ENCODE measurements around the gene OPCML. TPM values are rescaled to one million over a fixed set of nuclear protein-coding genes. Genes with fewer than 3 reads are reported as not detected.

The OPCML gene
- total and polyA plus RNA-seq, 2 donors (not counting 1 experiment from before 2014, with no cell fraction given) = not detected

- no peak for TF ChIP-seq EZH2 (IDR thresholded peaks at IDR 0.05; ENCODE audit: borderline replicate concordance, insufficient read depth, low read depth, low read length, poor library complexity, severe bottlenecking)
- no peak for DNase-seq
- CTCF ChIA-PET = no interaction called here
Measured at GRCh38 chr11:133560472-133560855, 28.2 kb upstream of the OPCML start.

GRCh38 chr11:133559833-133560471 lies 27.7 kb upstream of the OPCML start:
- no peak overlapping the region for H3K9ac ChIP-seq (ENCODE audit: low read length)
- no peaks in the 10 kb centered on the region for H3K9me3 ChIP-seq (ENCODE audit: control extremely low read depth in 1 of 3, control insufficient read depth in 2 of 3, insufficient read depth in 1 of 3, low read length in 2 of 3)
- H4K20me1 ChIP-seq (ENCODE audit: control insufficient read depth, insufficient read depth, low read length, poor library complexity, severe bottlenecking) = no peaks in the 10 kb centered on the region
- no peaks in the 10 kb centered on the region for H3K9me3 Mint-ChIP-seq (ENCODE audit: insufficient read depth)
- no peaks in the 10 kb centered on the region for H3K4me1 Mint-ChIP-seq
- no peaks in the 10 kb centered on the region for H3K79me2 ChIP-seq (ENCODE audit: control insufficient read depth, insufficient read depth, low read length)
- H3K4me3 ChIP-seq (ENCODE audit: control extremely low read depth in 1 of 5, extremely low read depth in 1 of 5, insufficient read depth in 1 of 5, low read depth in 2 of 5, low read length in 4 of 5) = no peak overlapping the region
- no peak overlapping the region for H2AFZ ChIP-seq (ENCODE audit: insufficient read depth, low read depth, low read length, poor library complexity, severe bottlenecking)
- ChIA-PET POLR2A (no interaction called here), CTCF (no interaction called here)
- H3K4me1 ChIP-seq (ENCODE audit: control insufficient read depth in 2 of 2, insufficient read depth in 2 of 2, low read length in 2 of 2) = no peaks in the 10 kb centered on the region
- no peaks in the 10 kb centered on the region for H3K27me3 Mint-ChIP-seq
- H3K27ac ChIP-seq (ENCODE audit: low read length in 2 of 2) = no peak overlapping the region
- intact Hi-C loops (cut with micrococcal nuclease) = no loop called here
- H3K36me3 ChIP-seq (replicated peaks in 1 of 2; ENCODE audit: control extremely low read depth in 1 of 2, control insufficient read depth in 1 of 2, extremely low read depth in 1 of 2, insufficient read depth in 2 of 2, low read length in 1 of 2) = no peaks in the 10 kb centered on the region
- no peak overlapping the region for H3K4me2 ChIP-seq (replicated peaks; ENCODE audit: low read depth, low read length, poor library complexity, severe bottlenecking)
- DNase-seq (no peak), ATAC-seq (ENCODE audit: low read depth) (no peak)
- H3K27ac Mint-ChIP-seq = no peak overlapping the region
- TF ChIP-seq EZH2 (IDR thresholded peaks at IDR 0.05; ENCODE audit: borderline replicate concordance, insufficient read depth, low read depth, low read length, poor library complexity, severe bottlenecking) (no peak), CTCF (IDR thresholded peaks at IDR 0.05) (no peak)
- WGBS (ENCODE audit: insufficient coverage) = 89% methylated on average over 6 of the region's 10 CpGs
- H3K27me3 ChIP-seq (replicated peaks in 1 of 4; ENCODE audit: control extremely low read depth in 1 of 4, control insufficient read depth in 3 of 4, insufficient read depth in 4 of 4, low read length in 3 of 4) = no peaks in the 10 kb centered on the region
- no peak overlapping the region for H3K4me3 Mint-ChIP-seq

More at GRCh38 chr11:133560472-133560855, 28.2 kb upstream of the OPCML start:
- no peak for ATAC-seq (ENCODE audit: low read depth)
- Histone ChIP-seq H3K27ac (ENCODE audit: low read length in 2 of 2) (no peak overlapping the region), H3K9ac (ENCODE audit: low read length) (no peak overlapping the region), H3K27me3 (replicated peaks in 1 of 4; ENCODE audit: control extremely low read depth in 1 of 4, control insufficient read depth in 3 of 4, insufficient read depth in 4 of 4, low read length in 3 of 4) (no peaks in the 10 kb centered on the region), H3K79me2 (ENCODE audit: control insufficient read depth, insufficient read depth, low read length) (no peaks in the 10 kb centered on the region), H3K4me1 (ENCODE audit: control insufficient read depth in 2 of 2, insufficient read depth in 2 of 2, low read length in 2 of 2) (no peaks in the 10 kb centered on the region), H3K4me3 (ENCODE audit: control extremely low read depth in 1 of 5, extremely low read depth in 1 of 5, insufficient read depth in 1 of 5, low read depth in 2 of 5, low read length in 4 of 5) (no peak overlapping the region), H3K36me3 (replicated peaks in 1 of 2; ENCODE audit: control extremely low read depth in 1 of 2, control insufficient read depth in 1 of 2, extremely low read depth in 1 of 2, insufficient read depth in 2 of 2, low read length in 1 of 2) (no peaks in the 10 kb centered on the region), H3K4me2 (replicated peaks; ENCODE audit: low read depth, low read length, poor library complexity, severe bottlenecking) (no peak overlapping the region), H3K9me3 (ENCODE audit: control extremely low read depth in 1 of 3, control insufficient read depth in 2 of 3, insufficient read depth in 1 of 3, low read length in 2 of 3) (no peaks in the 10 kb centered on the region), H2AFZ (ENCODE audit: insufficient read depth, low read depth, low read length, poor library complexity, severe bottlenecking) (no peak overlapping the region), H4K20me1 (ENCODE audit: control insufficient read depth, insufficient read depth, low read length, poor library complexity, severe bottlenecking) (no peaks in the 10 kb centered on the region)
- intact Hi-C loops (cut with micrococcal nuclease) = no loop called here
- 78% methylated on average over 3 of the region's 9 CpGs for WGBS (ENCODE audit: insufficient coverage)
- H3K9me3 Mint-ChIP-seq (ENCODE audit: insufficient read depth) = no peaks in the 10 kb centered on the region
- H3K4me1 Mint-ChIP-seq = no peaks in the 10 kb centered on the region
- no peaks in the 10 kb centered on the region for H3K27me3 Mint-ChIP-seq
- H3K27ac Mint-ChIP-seq = no peak overlapping the region
- POLR2A ChIA-PET = no interaction called here
- H3K4me3 Mint-ChIP-seq = no peak overlapping the region
